MM.1S (cell line): ENCODE measurements around the gene PTPRD.

Source experiments
- EZH2 ChIP-seq: fragments of 300-600 bp; sonication (generic); optimal IDR thresholded peaks from 2 replicates; pipeline ENCODE3; 2017; ENCODE audit warnings: low read depth, mild to moderate bottlenecking, antibody characterized with exemption, low read length, mixed read lengths
- EZH2phosphoT487 ChIP-seq: fragments of 300-600 bp; sonication (generic); IDR thresholded peaks from 2 replicates; pipeline ENCODE4 v1.6.1; 2018; ENCODE audit warnings: antibody characterized with exemption, low read length
- TF ChIP-seq, protein P1 (sequence below): fragments of 300-600 bp; sonication (generic); IDR thresholded peaks from 2 replicates; pipeline ENCODE4 v1.5.1; 2016; ENCODE audit warnings: antibody characterized with exemption, low read length, mixed read lengths

DNA sequence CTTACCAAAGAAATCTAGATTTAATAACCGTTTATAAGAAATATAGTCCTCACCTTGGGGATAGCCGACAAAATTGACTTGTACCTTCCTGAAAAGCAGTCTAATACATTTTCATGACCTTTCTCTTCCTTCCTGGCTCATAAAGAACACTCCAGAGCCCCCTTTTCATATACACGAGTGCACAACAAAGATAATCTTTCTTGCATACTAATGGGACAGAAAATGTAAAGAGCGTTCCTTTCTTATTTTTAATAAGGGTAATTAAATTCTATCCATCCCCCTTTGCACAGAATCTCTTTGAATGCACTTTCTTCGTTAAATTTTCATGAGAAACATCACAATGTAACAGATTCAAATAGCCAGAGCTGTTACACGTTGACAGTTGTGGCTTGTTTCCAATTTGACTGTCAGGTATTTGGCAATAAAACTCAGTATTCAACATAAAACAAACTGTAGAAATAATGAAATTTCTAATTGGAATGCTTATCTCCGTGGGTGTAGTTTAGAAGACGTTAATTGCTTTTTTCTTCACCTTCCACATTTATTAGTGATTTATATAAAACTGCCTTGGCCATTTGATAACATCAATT is 2080.9 kb downstream of the PTPRD start:
- TF ChIP-seq, protein P1, sequence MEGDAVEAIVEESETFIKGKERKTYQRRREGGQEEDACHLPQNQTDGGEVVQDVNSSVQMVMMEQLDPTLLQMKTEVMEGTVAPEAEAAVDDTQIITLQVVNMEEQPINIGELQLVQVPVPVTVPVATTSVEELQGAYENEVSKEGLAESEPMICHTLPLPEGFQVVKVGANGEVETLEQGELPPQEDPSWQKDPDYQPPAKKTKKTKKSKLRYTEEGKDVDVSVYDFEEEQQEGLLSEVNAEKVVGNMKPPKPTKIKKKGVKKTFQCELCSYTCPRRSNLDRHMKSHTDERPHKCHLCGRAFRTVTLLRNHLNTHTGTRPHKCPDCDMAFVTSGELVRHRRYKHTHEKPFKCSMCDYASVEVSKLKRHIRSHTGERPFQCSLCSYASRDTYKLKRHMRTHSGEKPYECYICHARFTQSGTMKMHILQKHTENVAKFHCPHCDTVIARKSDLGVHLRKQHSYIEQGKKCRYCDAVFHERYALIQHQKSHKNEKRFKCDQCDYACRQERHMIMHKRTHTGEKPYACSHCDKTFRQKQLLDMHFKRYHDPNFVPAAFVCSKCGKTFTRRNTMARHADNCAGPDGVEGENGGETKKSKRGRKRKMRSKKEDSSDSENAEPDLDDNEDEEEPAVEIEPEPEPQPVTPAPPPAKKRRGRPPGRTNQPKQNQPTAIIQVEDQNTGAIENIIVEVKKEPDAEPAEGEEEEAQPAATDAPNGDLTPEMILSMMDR, result no peak
- TF ChIP-seq EZH2, result no peak
- TF ChIP-seq EZH2phosphoT487, result no peak
